T-helper 17 cell (primary cell): ENCODE measurements around the gene ZDHHC11B. TPM values are rescaled to one million over a fixed set of nuclear protein-coding genes. Genes with fewer than 3 reads are reported as not detected.
"Not testable (repeated sequence)": the region's sequence is repeated elsewhere in the genome, so short reads cannot be mapped to it uniquely, and the experiment has no call there.

ENCODE experiments used
- ATAC-seq: fragments of 150-1000 bp; cut with Tn5 transposase; 2 replicates; pipeline ENCODE4 v1.10.0; 2021; ENCODE audit warnings: mild to moderate bottlenecking, moderate library complexity
- DNase-seq, 3 donors: peaks; one replicate each; pipeline versions ENCODE4 v3.0.0 to v3.0.0-alpha.2; 2020 to 2021
- H3K9me3 ChIP-seq: one replicate; pipeline ENCODE4 v1.7.0; 2013; ENCODE audit warnings: low read length, mild to moderate bottlenecking; ENCODE audit not compliant: control insufficient read depth, poor library complexity, severe bottlenecking
- H3K27ac Mint-ChIP-seq: one replicate; pipeline ENCODE4 v1.8.0; 2022; ENCODE audit warnings: mild to moderate bottlenecking, moderate library complexity, mixed read lengths
- H3K27me3 Mint-ChIP-seq: one replicate; pipeline ENCODE4 v1.8.0; 2022; ENCODE audit warnings: mixed read lengths
- H3K36me3 Mint-ChIP-seq: one replicate; pipeline ENCODE4 v1.8.0; 2022; ENCODE audit warnings: low read depth, mixed read lengths
- H3K4me1 Mint-ChIP-seq: one replicate; pipeline ENCODE4 v1.8.0; 2022; ENCODE audit warnings: mild to moderate bottlenecking, mixed read lengths
- H3K4me3 Mint-ChIP-seq: one replicate; pipeline ENCODE4 v1.8.0; 2022; ENCODE audit warnings: mild to moderate bottlenecking, moderate library complexity, mixed read lengths
- total RNA-seq, 4 donors: library from RNA in 2 of 4; stranded (reverse) in 2 of 4; gene quantifications; one replicate each; pipeline ENCODE4 v1.2.3 and lab custom pipeline; 2022 to 2026

ZDHHC11B gene
- total RNA-seq, 2 donors from 2014 or later, result 9.3 to 31.2 TPM

DNA sequence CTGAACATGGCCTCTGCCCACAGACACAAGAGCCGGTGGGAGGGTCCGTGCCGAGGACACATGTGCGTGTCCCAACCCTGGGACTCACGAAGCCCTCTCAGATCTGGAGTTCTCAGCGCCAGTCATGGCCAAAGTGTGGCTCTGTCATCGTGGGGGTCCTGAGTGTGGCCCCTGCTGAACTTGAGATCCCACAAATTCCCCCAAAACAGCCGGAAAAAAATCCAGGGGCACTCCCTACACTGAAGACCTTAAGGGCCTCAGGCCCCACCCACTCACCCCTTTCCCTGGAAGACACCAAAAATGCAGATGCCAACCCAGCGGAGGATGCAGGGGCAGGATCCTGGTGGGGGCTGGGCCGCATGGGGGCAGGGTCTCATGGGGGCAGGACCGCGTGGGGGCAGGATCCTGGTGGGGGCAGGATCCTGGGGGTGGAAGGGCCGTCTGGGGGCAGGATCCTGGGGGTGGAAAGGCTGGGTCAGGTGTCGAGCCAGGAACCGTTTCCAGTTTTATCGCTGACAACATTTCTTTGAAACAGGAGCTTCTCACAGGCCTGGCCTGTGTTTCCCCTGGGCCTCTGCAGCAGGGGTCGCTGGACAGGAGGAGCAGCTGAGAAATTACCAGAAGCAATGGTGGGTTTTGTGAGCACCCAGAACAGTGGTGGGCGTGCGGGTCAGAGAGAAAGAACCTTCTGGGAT, 13.3 kb downstream of the ZDHHC11B start:
- not testable (repeated sequence) for H3K27me3 Mint-ChIP-seq, ATAC-seq, H3K4me3 Mint-ChIP-seq, H3K27ac Mint-ChIP-seq, H3K9me3 ChIP-seq, H3K36me3 Mint-ChIP-seq, H3K4me1 Mint-ChIP-seq, DNase-seq

DNA sequence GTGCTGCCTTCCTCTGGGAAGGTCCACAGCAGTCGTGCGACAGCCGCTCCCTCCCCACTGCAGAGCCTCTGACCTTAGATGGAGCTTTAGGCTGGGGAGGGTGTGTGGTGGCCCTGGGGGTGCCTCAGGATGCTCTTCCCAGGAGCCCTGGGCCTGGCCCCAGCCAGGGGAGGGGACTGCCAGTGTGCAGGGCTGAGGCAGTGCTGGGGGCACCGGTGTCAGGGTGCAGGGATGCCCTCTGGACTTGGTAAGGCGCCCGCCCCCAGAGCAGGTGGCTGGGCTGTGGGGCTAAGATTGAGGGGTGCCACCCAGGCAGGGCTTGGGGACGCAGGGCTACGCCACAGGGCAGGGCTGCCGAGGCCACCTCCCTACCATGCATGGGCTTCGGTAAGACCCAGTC, 13.9 kb downstream of the ZDHHC11B start:
- H3K9me3 ChIP-seq, H3K27ac Mint-ChIP-seq, H3K36me3 Mint-ChIP-seq, DNase-seq, H3K4me3 Mint-ChIP-seq, H3K27me3 Mint-ChIP-seq, H3K4me1 Mint-ChIP-seq: not testable (repeated sequence)
- peak; percentile 20 for ATAC-seq

DNA sequence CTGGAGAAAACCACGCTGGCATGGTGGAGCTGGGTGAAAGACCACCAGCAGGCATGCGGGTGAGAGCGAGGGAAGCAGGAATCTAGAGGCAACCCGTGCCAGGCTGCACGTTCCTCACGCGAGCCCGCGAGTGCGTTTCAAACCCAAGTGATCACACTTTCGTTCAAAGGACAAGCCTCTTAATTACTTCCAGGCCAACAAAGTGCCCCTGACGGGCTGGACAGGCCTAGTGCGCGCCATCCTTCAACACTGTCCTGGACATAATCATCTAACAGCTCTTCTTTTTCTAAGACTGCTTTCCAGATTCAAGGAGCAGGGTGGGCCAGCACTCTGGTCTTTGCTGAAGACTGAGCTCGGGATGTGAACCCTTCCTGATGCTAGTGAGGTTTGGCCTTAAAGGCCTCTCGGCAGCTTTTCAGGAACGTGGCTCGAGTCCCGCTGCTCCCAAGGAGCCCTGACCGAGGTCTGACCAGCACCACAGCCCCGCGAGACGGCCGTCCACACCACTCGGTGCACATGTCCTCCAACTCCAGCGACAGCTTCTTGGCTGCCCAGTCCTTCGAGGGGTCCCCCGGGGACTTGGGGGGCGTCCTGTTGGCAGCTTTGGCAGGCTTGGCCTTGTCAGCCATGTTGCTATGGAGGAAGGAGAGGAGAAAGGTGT, 14.9 kb downstream of the ZDHHC11B start:
- not testable (repeated sequence) for DNase-seq, ATAC-seq, H3K9me3 ChIP-seq

DNA sequence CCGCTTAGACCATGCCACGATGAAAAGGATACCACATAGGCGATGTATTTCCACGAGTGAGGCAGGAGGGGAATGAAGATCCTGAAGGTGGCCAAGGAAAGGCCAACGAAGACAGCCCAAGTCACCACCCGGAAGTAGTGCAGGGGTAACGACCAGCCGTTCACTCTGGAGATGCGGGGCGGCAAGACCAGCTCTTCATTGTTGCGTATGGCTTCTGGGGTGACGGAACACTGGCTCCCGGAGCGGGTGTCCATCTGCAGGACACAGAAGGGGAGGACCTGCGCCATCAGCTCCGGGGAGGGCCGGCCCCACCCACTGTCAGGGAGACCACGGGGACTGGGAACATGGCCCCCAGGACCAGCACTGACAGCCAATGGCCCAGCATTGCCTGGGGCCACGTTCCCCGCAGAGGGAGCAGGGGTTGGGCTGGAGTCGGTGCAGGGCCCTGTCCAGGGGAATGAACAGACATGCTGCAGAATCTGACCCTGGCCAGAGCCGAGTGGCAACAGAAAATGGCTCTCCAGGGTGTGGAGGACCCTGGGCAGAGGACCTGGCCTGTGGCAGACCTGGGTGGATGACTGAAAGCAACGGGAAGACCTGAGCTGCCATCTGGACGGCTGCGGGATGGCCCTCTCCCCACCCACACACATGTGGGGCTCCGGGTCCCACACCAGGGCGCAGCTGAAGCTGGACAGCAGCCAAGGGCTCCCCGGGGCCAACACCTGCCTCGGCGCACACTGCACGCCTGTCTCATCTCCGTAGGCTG, 17.7 kb downstream of the ZDHHC11B start:
- DNase-seq, result no peak
- no peak for ATAC-seq
- Mint-ChIP-seq H3K4me3 (no peak overlapping the region), H3K36me3 (no peaks in the 10 kb centered on the region), H3K27me3 (no peaks in the 10 kb centered on the region), H3K4me1 (peaks cover 2% of the 10 kb centered on the region), H3K27ac (no peak overlapping the region)
- H3K9me3 ChIP-seq, result no peaks in the 10 kb centered on the region

More for the DNA sequence above, 14.9 kb downstream of the ZDHHC11B start:
- H3K27me3 Mint-ChIP-seq, H3K4me3 Mint-ChIP-seq, H3K4me1 Mint-ChIP-seq, H3K27ac Mint-ChIP-seq, H3K36me3 Mint-ChIP-seq: not testable (repeated sequence)

DNA sequence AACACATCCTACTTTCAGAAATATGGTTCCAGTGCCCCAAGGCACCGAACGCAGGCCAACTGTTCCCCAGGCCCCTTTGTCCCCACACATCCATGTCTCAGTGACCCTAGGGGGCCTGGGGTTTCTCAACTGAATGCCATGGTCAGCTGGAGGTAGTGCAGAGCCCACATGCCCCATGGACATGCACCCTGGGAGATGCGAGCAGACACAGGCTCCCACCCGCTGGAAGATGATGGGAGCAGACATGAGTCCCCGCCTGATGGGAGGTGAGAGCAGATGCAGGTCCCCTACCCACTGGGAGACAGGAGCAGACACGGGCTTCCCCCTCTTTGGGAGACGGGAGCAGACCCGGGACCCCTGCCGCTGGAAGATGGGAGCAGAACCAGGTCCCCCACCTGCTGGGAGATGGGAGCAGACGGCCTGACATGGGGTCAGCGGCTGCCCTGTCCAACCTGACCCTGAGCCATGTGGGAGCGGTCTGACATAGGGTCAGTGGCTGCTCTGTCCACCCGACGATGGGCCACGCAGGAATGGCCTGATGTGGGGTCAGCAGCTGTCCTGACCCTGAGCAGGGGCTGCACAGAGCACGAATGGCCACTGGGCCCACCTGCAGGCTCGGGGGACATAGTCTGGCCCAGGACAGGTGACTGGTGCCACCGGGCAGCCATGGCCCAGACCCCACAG, 18.4 kb downstream of the ZDHHC11B start:
- DNase-seq (no peak), ATAC-seq (no peak)
- Mint-ChIP-seq H3K4me1 (no peaks in the 10 kb centered on the region), H3K36me3 (no peaks in the 10 kb centered on the region), H3K4me3 (no peak overlapping the region), H3K27ac (no peak overlapping the region), H3K27me3 (no peaks in the 10 kb centered on the region)
- H3K9me3 ChIP-seq, result no peaks in the 10 kb centered on the region

DNA sequence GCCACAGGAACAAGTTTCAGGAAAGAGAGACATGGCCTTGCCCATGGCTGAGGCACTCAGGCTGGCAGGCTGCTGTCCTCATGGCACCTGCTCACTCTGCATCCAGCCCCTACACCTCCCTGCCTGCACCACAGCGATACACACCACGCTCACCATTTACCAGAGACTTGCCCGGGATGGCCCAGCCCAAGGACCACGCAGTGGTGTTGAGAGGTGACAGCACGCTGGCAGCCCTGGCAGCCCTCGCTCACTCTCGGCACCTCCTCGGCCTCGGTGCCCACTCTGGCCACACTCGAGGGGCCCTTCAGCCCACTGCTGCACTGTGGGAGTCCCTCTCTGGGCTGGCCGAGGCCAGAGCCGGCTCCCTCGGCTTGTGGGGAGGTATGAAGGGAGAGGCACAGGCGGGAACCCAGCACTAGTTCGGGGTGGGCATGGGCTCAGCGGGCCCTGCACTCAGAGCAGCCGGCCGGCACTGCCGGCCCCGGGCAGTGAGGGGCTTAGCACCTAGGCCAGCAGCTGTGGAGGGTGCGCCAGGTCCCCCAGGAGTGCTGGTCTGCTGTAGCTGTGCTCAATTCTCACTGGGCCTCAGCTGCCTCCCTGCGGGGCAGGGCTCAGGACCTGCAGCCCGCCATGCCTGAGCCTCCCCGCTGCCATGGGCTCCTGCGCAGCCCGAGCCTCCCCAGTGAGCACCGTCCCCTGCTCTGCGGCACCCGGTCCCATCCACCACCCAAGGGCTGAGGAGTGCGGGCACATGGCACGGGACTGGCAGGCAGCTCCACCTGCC, 20.3 kb downstream of the ZDHHC11B start:
- peak overlapping the region; percentile 89 for H3K27ac Mint-ChIP-seq
- DNase-seq, result no peak

DNA sequence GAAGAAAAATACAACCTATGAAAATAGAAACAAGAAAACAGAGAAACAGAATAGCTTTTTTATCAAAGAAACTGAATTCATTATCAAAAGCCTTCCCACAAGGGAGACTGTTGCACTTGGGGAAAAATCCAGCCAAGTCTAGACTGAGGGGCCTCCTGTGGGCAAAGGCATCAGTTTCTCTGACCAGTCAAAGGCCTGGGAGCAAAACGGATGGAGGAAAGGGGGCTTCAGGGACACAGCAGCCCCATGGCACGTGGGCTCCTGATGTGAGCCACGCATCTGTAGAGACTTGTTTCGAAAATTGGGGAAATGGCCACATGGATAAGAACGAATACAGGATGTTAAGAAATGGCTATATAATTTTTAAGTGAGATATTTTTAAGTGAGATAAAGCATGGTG, 21.1 kb downstream of the ZDHHC11B start:
- Mint-ChIP-seq H3K27me3 (no peaks in the 10 kb centered on the region), H3K27ac (peak overlapping the region; percentile 89), H3K4me3 (no peak overlapping the region), H3K4me1 (peaks cover 12% of the 10 kb centered on the region), H3K36me3 (no peaks in the 10 kb centered on the region)
- no peaks in the 10 kb centered on the region for H3K9me3 ChIP-seq
- DNase-seq, result no peak
- no peak for ATAC-seq

More for the DNA sequence above, 20.3 kb downstream of the ZDHHC11B start:
- Mint-ChIP-seq H3K4me3 (no peak overlapping the region), H3K36me3 (no peaks in the 10 kb centered on the region), H3K4me1 (peaks cover 6% of the 10 kb centered on the region), H3K27me3 (no peaks in the 10 kb centered on the region)
- no peaks in the 10 kb centered on the region for H3K9me3 ChIP-seq
- ATAC-seq, result no peak

DNA sequence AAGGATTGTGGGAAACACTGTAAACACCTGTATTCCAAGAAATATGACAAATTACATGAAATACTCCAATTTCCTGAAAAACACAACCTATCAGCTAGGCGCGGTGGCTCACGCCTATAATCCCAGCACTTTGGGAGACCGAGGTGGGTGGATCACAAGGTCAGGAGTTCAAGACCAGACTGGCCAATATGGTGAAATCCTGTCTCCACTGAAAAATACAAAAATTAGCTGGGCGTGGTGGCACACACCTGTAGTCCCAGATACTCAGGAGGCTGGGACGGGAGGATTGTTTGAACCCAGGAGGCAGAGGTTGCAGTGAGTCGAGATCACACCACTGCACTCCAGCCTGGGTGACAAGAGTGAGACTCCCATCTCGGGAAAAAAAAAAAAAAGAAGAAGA, 21.5 kb downstream of the ZDHHC11B start:
- not testable (repeated sequence) for H3K9me3 ChIP-seq, H3K27me3 Mint-ChIP-seq, DNase-seq, ATAC-seq, H3K4me3 Mint-ChIP-seq, H3K36me3 Mint-ChIP-seq
- Mint-ChIP-seq H3K27ac (peak overlapping the region; percentile 89), H3K4me1 (peaks cover 12% of the 10 kb centered on the region)

DNA sequence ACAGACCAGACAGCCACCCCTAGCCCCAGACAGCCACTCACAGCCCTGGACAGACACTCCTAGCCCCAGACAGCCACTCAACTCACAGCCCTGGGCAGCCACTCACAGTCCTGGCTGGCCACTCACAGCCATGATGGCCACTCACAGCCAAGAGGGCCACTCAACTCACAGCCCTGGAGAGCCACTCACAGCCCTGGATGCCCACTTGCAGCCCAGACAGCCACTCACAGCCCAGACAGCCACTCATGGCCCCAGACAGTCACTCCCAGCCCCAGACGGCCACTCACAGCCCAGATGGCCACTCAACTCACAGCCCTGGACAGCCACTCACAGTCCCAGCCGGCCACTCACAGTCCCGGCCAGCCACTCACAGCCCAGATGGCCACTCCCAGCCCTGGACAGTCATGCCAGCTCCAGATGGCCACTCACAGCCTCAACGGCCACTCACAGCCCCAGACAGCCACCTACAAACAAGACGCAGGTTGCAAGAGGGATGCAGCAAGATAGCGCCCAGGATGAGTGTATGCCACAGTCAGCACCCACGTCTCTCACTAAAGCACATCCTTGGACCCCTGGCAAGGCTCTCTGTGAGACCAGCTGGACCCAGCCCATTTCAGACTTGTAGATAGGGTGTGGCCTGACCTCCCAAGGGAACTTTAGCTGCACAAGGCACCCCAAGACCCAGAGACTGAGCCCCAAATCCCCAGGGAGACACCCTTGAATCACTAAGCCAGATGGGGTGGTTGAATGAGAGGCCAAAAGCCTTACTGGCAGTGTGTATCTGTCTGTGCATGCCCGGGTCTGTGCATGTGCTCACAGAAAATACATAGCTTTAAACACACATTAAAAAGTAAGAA, 22.4 kb downstream of the ZDHHC11B start:
- H3K4me1 Mint-ChIP-seq, result peaks cover 17% of the 10 kb centered on the region
- DNase-seq (no peak), ATAC-seq (no peak)

DNA sequence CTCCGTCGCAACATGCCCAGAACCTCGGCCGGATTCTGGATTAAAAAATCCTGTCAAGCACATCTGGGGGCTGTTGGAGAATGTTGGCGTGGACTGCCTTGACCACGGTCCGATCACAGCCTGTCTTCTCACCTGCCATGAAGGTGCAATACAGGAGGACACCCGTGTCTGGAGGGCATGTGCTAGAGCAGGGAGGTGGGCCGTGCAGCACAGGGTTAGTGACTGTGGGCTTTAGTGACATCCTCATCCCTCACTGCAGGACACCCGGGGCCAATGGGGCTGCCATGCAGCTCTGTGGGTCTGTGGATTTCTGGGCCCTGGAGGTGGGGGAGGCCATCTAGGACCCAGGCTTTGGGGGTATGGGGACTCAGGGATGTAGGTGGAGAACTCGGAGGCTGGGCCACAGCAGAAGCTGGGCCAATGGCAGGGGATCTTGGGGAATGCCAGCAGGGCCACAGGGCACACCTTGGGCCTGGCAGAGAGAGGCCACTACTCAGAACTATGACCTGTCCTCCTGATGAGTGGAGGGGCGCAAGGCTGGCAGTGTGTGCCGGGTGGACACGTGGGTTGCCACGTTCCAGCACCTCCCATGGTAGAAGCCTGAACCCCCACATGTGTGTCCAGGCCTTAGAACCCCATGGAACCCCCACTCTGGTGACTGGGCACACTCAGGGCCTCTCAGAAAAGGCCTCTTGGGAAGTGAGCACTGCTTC, 23.3 kb downstream of the ZDHHC11B start:
- ATAC-seq (no peak), DNase-seq (no peak)
- H3K4me1 Mint-ChIP-seq, result peaks cover 20% of the 10 kb centered on the region
- H3K36me3 Mint-ChIP-seq, result no peaks in the 10 kb centered on the region
- peak overlapping the region; percentile 89 for H3K27ac Mint-ChIP-seq
- no peaks in the 10 kb centered on the region for H3K9me3 ChIP-seq
- H3K4me3 Mint-ChIP-seq, result peak overlapping the region; percentile 15
- no peaks in the 10 kb centered on the region for H3K27me3 Mint-ChIP-seq

More for the DNA sequence above, 22.4 kb downstream of the ZDHHC11B start:
- Mint-ChIP-seq H3K4me3 (no peak overlapping the region), H3K27ac (peak overlapping the region; percentile 89), H3K27me3 (no peaks in the 10 kb centered on the region), H3K36me3 (no peaks in the 10 kb centered on the region)
- no peaks in the 10 kb centered on the region for H3K9me3 ChIP-seq

DNA sequence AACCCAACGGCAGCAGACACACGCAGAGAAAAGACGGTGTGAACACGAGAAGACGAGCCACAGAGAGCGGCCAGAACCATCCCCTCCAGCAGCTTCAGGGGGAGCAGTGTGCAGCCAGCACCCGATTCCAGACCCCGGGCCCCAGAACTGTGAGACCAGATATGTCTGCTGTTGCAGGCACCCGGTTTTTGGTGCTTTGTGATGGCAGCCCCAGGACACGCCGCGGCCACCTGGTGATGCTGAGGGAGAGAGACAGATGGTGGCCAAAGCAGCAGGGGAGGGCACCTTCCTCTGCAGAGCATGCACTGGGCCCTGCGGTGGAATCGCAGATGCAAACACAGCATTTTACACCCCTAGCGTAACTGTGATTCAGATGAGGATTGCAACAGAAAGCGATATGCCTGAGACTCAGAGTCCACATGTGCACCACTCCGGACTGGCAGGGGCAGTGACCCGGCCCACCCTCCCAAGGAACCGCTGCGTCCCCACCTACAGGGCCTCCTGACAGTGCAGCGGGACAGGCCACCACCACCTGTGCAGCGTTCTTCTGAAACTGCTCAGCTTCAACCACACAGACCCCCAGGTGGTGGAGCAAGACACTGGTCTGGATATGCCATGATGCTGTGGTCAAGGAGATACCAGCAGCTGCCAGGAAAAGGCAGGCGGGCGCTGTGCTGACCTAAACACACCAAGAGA, 24.0 kb downstream of the ZDHHC11B start:
- H3K4me3 Mint-ChIP-seq, result no peak overlapping the region
- no peaks in the 10 kb centered on the region for H3K9me3 ChIP-seq
- DNase-seq (no peak), ATAC-seq (no peak)
- H3K27me3 Mint-ChIP-seq, result no peaks in the 10 kb centered on the region
- H3K36me3 Mint-ChIP-seq, result no peaks in the 10 kb centered on the region
- H3K4me1 Mint-ChIP-seq, result peaks cover 21% of the 10 kb centered on the region
- H3K27ac Mint-ChIP-seq, result peak overlapping the region; percentile 99
